Measurements from ENCODE around the gene HINT3.
A peak's percentile ranks its signal among the peaks of the same experiment; 100 is the strongest.
"Not testable (repeated sequence)": the region's sequence is repeated elsewhere in the genome, so short reads cannot be mapped to it uniquely, and the experiment has no call there.

Gene HINT3

DNA sequence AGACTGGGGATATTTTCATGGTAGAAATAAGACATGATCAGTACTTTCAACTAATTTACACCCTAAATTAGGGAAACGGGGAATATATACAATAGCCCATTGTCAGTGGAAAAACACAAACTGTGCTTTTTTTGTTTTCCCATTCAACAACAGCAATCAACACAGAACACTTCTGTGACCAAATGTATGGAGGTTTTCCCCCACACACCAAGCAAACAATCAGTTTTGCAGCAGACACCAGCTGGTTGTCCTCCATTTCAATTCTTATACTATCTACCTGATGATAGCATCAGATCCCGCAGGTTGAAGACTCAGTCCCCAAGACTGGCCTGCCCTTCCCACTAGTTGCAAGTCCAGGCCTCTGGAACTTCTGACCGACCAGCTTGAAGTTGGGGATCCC is 4.5 kb downstream of the HINT3 start:
- DNase-seq (ENCODE audit: low spot score): peak; percentile 58

DNA sequence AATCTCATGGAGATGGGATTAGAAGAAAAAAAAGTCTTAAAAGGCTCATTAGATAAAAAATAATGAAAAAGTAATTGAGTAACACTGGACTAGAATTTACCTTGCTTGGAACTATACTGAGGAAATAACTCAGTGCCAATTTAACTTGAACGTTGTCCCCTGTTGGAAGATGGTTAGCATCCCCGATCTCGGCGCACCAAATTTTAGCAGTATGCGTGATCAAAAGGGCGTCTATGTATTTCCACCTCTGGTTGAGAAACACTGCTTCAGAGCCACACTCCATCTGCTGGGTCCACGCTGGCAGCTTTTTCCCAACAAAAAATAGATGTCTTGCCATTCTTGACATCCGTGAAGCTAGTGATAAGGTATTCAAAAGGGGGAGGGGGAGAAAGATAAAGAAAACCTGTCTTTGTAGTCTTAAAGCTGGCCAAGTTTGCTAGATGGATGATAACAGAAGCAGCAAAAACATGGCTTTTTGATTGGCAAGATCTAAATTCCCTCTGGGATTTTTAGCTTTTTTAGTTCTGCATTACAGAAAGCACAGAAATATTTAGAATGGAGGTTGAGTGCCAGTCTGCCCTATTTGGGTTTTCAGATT is 6.4 kb downstream of the HINT3 start:
- DNase-seq (ENCODE audit: low spot score): no peak

DNA sequence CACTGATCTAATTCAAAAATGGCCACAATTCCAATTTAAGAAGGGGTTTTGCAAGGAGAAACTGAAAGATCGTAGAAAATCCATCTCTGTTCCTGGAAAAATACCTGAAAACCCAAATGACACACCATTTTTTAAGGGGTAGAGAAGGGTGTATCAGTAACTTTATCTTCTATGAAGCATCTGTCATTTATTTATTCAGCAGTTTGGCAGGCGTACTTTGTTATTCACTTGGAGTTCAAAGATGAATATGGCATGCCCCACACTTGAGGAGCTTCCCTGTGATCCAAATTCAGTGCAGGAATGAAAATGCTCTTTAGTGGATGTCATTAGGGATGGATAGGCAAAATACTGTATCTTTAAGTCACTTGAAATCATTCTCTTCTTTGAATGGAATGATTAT is 7.2 kb downstream of the HINT3 start:
- DNase-seq (ENCODE audit: low spot score): no peak

DNA sequence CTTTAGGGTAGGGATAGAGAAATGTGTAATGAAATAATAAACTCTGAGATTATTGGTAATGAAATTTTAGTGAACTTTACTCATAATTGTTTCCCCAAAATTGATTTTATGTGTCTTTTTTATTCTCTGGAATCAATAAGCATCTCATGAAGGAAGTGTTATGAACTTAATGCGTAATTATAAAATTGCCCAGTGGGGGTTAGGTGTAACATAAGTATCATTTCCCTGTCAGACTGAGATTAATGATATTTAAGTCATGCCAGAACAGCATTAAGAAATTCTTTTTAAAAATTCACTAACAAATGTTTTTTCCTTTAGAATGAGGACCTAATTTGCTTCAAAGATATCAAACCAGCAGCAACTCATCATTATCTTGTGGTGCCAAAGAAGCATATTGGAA is 10.0 kb downstream of the HINT3 start:
- no peak for DNase-seq (ENCODE audit: low spot score)

DNA sequence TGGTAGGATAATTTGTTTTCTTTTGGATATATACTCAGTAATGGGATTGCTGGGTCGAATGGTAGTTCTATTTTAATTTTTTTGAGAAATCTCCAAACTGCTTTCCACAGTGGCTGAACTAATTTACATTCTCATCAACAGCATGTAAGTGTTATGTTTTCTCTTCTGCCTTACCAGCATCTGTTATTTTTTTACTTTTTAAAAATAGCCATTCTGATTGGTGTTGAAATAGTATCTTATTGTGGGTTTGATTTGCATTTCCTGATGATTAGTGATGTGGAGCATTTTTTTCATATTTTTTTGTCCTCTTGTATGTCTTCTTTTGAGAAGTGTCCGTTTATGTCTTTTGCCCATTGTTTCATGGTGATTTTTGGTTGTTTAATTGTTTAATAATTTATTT is 11.9 kb downstream of the HINT3 start:
- no peak for DNase-seq (ENCODE audit: low spot score)

DNA sequence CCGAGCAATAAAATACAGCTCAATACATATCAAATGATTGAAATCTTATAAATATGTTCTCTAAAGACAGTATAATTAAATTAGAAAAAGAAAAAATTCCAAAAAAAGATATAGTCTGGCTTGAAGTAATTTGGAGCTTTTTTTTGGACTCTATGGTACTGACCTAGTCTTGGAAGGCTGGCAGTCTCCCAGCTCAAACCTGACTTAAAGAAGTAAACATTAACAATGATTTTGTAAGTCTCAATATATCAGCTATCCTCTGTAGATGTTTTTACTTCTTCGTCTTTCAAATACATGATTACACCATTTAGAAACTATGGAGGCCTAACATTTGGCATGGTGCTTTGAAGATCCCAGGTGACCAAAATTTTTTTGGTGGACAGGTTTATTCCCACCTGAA is 14.2 kb downstream of the HINT3 start:
- DNase-seq (ENCODE audit: low spot score): no peak

DNA sequence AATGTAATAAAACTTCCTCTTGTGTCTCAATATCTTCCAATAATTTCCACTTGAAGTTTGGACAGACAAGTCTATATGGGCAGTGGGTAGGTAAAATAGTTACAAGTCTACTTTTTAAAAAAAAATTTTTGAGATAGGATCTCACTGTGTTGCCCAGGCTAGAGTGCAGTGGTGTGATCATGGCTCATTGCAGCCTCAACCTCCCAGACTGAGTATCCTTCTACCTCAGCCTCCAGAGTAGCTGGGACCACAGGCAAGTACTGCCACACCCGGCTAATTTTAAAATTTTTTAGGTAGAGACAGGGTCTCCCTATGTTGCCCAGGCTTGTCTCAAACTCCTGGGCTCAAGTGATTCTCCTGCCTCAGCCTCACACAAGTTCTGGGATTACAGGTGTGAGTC is 15.9 kb downstream of the HINT3 start:
- DNase-seq (ENCODE audit: low spot score): not testable (repeated sequence)

DNA sequence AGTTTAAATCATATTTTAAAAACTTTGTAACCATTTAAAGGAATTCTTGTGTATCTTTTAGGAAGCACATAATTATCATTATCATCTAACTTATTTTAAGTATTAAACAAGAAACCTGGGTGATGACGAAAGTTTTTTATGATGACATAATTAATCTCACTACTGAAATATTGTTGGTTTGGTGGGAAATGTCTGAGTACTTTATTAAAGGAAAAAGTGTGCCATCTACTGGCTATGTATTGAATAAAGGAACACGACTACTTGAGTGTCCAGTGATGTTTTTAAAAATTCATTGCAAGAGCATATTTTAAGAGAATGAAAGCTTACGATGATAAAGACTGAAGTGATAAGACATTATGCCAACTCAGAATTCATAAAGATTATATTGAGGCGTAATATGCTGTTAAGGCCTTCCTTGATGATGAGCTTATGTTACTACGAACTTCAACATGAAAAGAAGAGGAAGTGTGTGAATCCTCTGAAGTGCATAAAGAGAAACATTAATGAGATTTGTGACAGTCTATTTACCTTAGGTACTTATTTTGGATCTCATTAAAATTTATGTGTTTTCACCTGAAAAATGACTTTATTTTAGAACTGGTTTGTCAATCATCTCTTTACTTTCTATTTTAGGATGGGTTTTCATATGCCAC is 17.8 kb downstream of the HINT3 start:
- DNase-seq (ENCODE audit: low spot score): peak; percentile 49

DNA sequence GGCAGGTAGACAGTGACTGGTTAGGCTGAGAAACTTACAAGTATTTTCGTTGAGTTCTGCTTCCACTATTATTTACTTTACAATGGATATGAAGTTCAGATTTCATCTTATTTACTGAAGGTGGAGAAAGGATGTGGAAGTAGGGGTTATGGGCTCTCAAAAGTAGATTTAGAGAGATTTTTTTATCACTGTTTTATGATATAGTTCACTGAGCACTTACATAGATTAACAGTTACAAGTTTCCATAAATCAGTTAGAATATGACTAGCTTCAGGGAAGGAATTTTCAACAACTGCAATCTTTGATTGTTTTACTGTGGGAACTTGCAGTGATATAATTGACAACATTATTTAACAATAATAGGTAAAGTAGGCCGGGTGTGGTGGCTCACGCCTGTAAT is 22.5 kb downstream of the HINT3 start:
- no peak for DNase-seq (ENCODE audit: low spot score)

DNA sequence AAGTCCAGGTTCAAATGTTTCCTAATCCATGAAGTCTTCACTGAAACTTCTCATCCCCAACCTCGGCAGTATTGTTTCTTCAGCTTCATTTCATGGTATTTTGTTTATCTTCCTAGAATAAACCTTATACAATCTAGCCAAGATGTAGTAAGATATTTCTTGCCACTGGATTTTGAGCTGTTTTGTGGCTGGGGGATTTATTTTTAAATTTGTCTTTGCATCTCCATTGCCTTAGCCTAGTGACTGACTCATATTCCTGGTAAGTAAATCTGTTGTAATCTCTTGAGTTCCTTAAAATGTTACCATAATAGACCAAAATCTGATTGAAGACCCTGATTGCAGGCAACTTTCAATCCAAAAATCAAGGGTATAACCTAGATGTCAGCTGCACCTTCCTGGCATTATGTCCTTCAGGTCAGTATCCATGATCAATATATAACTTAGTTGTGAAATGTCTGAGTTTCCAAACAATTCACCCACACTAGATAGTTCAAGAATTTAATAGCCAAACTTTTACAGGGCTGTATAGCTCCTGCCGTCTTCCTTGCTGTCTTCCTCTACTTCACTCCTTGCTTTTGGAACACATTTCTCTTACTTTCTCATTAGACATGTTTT is 25.1 kb downstream of the HINT3 start:
- DNase-seq (ENCODE audit: low spot score): no peak

DNA sequence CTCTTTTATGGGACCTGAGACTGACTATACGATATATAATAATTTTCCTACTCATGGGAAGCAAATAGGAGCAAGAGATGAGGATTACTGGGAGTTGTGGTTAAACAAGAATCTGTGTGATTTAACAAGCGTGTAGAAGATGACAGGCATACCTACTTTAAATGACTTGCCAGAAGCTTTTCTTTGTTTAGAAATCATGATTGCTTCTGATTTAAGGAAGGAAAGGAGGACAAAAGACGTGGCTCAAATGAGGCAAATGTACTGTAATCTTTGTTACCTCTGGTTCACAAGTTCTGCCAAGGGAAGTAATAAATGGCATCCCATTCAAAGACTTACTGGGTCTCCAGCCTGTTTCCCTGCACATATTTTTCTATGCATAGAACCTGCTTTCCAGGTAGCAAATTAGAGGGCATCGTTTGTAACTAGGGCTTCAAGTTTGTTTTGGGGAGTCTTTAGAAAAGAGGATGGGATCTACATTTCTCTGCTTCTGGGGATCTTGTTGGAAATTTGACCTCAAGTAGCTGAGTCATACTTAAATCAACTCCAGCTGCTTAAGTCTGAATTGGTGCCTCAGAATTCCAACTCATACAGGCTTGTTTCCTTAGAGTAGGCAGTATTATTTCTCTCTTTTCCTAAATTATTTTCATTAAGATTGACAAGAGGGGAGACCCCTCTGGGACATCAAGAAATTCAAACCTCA is 26.8 kb downstream of the HINT3 start:
- DNase-seq (ENCODE audit: low spot score): no peak

DNA sequence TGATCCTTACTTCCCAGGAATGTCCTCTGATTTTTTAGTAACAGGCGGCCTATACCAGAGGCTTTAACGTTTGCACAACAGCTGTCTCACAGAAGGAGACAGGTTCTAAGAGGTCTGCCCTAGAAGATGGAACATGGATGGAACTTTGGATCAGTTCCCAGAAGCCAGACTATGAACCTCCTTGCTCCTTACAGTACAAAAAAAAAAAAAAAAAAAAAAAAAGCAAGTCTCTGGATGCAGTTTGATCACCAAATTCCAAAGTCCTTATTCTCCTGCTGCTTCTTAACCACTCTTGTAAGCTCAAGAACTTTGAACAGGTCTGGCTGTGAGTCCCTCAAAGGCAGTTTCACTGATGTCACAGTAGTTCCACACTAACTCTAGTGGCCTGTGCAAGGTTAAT is 27.7 kb downstream of the HINT3 start:
- no peak for DNase-seq (ENCODE audit: low spot score)

DNA sequence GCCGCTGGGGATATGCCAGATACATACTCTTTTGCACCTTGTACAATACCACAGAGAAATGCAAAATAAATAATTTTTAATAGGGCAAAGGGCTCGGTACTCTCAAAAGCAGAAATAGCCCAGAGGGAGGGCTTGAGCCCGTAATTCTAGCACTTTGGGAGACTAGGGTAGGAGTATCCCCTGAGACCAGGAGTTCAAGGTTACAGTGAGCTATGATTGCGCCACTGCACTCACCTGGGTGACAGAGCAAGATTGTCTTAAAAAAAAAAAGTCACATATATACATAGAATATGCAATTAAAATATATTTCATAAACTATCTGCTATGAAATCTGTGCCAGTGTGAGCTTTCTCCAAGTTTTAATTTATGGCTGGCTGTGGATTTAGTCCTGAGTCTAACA is 29.0 kb downstream of the HINT3 start:
- DNase-seq (ENCODE audit: low spot score): no peak

DNA sequence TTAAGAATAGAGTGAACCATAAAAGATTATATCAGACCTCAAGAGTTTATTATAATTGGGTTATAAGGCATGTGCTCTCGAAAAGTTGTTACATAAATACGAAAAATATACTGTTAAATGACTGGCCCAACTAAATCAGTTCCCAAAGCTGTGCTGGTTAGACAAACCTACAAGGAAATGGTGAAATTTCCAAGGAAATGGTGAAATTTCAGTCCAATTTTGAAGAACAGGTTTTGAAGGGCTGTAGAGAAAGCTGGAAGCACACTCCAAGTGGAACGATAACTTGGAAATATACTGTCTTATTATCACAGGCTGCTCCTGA is 29.4 kb downstream of the HINT3 start:
- DNase-seq (ENCODE audit: low spot score): no peak

DNA sequence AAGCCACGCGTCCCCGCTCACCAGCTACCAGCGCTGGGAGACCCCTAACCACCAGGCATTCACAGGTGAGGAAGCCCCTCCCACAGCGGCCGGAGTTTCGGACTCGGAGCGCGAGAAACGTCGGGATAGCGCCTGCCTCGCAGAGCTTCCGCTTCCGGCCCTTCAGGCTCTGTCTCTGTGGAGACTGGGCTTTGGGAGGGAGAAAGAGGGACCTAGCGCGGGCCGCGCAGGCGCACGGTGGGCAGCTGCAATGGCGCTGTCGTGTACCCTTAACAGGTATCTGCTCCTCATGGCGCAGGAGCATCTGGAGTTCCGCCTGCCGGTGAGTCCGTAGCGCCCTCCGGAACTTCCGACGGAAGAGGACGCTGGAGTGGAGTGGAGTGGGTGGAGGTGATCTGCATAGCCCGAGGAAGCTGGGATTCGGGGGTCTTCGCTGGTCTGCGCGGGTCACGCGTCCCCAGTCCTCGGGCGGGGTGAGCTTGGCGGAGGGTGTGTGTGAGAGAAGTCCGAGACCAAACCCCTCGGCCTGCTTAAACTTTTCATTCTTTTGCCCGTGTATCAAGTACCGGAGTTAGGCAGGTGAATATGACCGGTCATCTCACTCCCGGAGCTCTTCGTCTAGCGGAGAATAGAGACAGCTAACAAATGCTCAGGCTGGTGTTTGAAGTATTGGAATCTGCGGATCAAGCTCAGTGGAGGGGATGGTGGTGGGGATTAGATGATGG is 29.9 kb downstream of the HINT3 start, which contains the start of gene TRMT11:
Gene TRMT11, plus strand, starts transcription at position 240 of the 725 bp plus-strand sequence. Its CDS starts 11 bp downstream, at position 251.
- DNase-seq (ENCODE audit: low spot score): peak; percentile 92

DNA sequence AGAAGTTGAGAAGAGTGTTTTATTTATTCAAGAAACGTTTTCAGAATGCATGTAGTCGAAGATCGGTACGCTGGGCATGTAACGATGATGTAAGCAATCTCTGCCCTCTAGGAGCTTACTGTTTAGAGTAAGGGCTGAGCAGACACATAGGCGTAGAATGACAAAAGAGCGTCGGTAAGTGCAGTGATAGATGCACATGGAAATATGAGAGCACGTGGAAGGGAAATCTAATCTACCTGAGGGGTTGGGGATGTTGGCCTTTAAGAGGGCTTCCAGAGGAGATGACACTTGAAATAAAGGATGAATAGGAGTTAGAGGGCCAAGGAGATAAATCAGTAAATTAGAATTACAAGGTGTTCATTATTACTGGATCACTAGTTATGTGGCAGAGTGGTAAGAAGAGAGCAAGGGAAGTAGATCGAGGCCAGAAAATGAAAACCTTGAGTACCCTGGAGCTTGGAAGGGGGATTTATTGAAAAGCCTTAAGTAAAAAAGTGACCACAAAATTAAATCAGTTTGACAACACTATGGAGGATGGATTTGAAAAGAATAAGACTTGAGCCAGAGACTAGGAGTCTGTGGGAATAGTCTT is 30.6 kb downstream of the HINT3 start:
- DNase-seq (ENCODE audit: low spot score): peak; percentile 24

DNA sequence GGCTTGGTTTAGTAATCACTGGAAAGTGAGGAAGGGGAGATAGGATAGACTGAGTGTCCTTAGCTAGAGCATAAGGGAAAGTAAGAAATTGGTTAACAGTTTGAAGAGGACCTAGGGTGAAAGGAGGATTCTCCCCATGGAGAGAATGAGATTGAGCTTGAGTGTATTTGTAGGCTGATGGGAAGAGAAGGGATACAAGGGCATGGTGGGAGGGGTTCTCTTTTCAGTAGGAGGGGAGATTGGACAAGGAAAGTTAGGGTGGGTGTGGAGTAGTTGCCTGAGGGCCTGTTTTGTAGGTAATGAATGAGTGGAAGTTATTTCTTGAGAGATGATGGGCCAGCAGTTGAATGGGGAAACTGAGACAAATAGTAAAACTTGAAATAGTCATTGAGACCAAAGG is 31.7 kb downstream of the HINT3 start:
- DNase-seq (ENCODE audit: low spot score): no peak

DNA sequence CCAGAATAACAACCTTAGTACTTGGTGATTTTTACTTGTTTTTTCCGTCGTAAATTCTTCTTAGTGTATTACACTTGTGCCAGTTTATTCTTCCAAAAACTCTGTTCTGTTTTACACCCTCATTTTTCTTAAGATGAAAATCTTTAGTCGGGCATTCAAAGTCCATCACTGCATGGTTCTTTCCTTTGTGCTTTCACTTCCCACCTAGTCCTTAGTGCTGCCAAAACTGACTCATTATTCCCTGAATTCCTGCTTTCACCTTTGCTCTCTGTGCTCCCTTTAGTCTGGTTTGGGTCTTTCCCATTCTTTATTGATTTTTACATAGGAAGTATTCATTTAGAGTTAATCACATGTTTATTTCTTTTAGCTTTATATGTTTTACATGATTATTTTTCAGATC is 33.1 kb downstream of the HINT3 start:
- no peak for DNase-seq (ENCODE audit: low spot score)

DNA sequence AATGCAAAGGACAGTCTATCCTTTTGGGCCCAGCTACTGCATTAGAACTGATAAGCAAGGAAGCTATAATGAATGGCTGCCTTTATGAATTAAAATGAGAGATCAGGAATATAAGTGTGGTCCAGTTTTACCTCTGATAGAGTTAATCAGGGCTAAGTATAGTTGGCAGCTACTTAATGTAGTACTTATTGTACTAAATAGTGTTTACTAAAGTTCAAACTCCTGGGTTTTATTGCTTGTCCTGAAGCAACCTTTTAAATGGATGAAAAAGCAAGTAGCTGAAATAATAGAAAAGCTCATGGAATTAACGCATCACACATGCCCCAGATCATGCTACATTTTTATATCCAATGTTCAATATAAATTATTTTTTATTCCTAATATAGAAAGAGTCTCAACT is 35.1 kb downstream of the HINT3 start:
- DNase-seq (ENCODE audit: low spot score): no peak

DNA sequence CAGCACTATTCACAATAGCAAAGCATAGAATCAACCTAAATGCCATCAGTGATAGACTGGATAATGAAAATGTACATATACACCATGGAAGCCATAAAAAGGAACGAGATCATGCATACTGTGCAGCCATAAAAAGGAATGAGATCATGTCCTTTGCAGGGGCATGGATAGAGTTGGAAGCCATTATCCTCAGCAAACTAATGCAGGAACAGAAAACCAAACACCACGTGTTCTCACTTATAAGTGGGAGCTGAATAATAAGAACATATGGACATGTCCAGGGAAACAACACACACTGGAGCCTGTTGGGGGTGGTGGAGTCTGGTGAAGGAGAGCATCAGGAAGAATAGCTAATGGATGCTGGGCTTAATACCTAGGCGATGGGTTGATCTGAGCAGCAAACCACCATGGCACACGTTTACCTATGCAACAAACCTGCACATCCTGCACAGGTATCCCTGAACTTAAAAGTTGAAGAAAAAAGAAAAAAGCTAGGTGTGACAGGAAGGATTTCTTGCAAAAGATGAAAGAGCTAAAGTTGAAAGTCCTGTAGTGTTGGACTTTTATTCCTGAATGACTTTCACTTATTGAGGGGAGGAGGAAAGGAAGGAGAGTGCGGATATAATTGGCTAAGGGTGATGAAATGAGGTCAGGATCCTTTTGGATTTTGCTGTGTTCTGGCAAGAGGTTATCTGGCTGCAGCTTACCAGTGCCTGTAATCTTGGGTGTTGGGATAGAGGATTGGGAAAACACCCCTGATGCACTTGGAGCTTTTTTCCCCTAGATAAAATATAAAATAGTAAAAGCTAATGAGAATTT is 38.3 kb downstream of the HINT3 start:
- peak; percentile 9 for DNase-seq (ENCODE audit: low spot score)

DNA sequence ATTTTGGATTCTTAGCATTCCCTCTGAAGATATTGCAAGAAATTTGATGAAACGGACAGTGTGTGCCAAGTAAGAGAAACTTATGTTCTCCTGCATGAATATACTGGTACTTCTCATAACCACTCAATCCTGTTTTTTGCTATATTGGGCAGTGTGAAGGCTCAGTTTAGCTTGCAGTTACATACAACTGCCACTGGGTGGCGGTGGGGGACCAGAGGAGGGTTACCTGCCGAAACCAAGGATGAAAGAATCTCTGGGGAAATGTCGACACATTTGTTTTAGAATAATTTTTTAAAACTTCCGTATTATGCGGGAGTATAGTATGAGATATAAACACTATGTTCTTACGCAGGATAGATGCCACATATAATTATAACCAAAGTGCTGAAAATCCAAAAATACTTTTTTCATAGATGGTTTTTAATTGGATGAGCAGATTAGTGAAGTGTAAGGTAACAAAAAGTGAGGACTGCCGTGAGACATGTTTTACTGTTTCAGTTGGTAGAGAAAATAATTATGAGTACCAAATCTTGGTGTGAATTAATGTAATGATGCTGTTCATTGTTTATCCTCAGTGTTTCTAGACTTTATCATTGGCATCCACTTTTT is 39.5 kb downstream of the HINT3 start:
- DNase-seq (ENCODE audit: low spot score): peak; percentile 88
